Ishikawa (cell line): Measurements from ENCODE around the gene ASIC3.

Source experiments
- CEBPB ChIP-seq: IDR thresholded peaks from 2 replicates; pipeline ENCODE4 v1.6.1; 2012
- CREB1 ChIP-seq: IDR thresholded peaks from 2 replicates; pipeline ENCODE4 v1.6.1; 2012; ENCODE audit warnings: low read depth
- EGR1 ChIP-seq: IDR thresholded peaks from 2 replicates; pipeline ENCODE4 v1.6.1; 2012
- EP300 ChIP-seq: IDR thresholded peaks from 2 replicates; pipeline ENCODE4 v1.6.1; 2012; ENCODE audit warnings: borderline replicate concordance
- FOXM1 ChIP-seq: IDR thresholded peaks from 2 replicates; pipeline ENCODE4 v1.6.1; 2012; ENCODE audit warnings: low read depth, borderline replicate concordance
- NFIC ChIP-seq: IDR thresholded peaks from 2 replicates; pipeline ENCODE4 v1.6.1; 2012
- RAD21 ChIP-seq: IDR thresholded peaks from 2 replicates; pipeline ENCODE4 v1.6.1; 2012; ENCODE audit warnings: low read depth
- TAF1 ChIP-seq: IDR thresholded peaks from 2 replicates; pipeline ENCODE4 v1.6.1; 2012; ENCODE audit warnings: low read depth, mild to moderate bottlenecking
- TCF12 ChIP-seq: IDR thresholded peaks from 2 replicates; pipeline ENCODE4 v1.6.1; 2012; ENCODE audit warnings: low read depth
- TEAD4 ChIP-seq: IDR thresholded peaks from 2 replicates; pipeline ENCODE4 v1.6.1; 2012
- YY1 ChIP-seq: IDR thresholded peaks from 2 replicates; pipeline ENCODE4 v1.6.1; 2012; ENCODE audit warnings: low read depth
- ZBTB7A ChIP-seq: IDR thresholded peaks from 2 replicates; pipeline ENCODE4 v1.6.1; 2012; ENCODE audit warnings: low read depth
- TF ChIP-seq, protein P1 (sequence below): IDR thresholded peaks from 2 replicates; pipeline ENCODE4 v1.6.1; 2012; ENCODE audit warnings: low read depth, mild to moderate bottlenecking
- TF ChIP-seq, protein P2 (sequence below): IDR thresholded peaks from 2 replicates; pipeline ENCODE4 v1.6.1; 2012
- TF ChIP-seq, protein P3 (sequence below): IDR thresholded peaks from 2 replicates; pipeline ENCODE4 v1.6.1; 2012

Gene ASIC3

DNA sequence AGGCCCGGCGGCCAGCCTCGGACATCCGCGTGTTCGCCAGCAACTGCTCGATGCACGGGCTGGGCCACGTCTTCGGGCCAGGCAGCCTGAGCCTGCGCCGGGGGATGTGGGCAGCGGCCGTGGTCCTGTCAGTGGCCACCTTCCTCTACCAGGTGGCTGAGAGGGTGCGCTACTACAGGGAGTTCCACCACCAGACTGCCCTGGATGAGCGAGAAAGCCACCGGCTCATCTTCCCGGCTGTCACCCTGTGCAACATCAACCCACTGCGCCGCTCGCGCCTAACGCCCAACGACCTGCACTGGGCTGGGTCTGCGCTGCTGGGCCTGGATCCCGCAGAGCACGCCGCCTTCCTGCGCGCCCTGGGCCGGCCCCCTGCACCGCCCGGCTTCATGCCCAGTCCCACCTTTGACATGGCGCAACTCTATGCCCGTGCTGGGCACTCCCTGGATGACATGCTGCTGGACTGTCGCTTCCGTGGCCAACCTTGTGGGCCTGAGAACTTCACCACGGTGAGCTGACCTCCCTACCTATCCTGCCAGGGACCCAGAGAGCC, 656 bp downstream of the ASIC3 start:
- TF ChIP-seq, protein P1, sequence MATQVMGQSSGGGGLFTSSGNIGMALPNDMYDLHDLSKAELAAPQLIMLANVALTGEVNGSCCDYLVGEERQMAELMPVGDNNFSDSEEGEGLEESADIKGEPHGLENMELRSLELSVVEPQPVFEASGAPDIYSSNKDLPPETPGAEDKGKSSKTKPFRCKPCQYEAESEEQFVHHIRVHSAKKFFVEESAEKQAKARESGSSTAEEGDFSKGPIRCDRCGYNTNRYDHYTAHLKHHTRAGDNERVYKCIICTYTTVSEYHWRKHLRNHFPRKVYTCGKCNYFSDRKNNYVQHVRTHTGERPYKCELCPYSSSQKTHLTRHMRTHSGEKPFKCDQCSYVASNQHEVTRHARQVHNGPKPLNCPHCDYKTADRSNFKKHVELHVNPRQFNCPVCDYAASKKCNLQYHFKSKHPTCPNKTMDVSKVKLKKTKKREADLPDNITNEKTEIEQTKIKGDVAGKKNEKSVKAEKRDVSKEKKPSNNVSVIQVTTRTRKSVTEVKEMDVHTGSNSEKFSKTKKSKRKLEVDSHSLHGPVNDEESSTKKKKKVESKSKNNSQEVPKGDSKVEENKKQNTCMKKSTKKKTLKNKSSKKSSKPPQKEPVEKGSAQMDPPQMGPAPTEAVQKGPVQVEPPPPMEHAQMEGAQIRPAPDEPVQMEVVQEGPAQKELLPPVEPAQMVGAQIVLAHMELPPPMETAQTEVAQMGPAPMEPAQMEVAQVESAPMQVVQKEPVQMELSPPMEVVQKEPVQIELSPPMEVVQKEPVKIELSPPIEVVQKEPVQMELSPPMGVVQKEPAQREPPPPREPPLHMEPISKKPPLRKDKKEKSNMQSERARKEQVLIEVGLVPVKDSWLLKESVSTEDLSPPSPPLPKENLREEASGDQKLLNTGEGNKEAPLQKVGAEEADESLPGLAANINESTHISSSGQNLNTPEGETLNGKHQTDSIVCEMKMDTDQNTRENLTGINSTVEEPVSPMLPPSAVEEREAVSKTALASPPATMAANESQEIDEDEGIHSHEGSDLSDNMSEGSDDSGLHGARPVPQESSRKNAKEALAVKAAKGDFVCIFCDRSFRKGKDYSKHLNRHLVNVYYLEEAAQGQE = no peak
- TF ChIP-seq TEAD4 (no peak), TAF1 (no peak), EP300 (no peak), TCF12 (no peak), EGR1 (no peak), RAD21 (no peak)
- TF ChIP-seq, protein P2, sequence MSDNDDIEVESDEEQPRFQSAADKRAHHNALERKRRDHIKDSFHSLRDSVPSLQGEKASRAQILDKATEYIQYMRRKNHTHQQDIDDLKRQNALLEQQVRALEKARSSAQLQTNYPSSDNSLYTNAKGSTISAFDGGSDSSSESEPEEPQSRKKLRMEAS = no peak

DNA sequence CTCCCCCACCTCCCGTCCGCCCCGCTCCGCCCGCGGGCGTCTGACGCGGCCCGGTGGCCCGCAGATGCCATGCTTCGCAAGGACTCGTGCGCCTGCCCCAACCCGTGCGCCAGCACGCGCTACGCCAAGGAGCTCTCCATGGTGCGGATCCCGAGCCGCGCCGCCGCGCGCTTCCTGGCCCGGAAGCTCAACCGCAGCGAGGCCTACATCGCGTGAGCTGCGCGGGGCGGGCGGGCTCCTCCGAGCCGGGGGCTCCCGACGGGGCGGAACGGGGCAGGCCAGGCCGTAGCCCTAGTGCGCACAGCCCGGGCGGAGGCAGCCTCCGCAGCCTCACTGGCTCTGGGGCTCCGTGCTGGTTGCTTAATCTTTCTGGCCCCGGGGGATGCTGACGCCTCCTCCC, 2.8 kb downstream of the ASIC3 start:
- TF ChIP-seq, protein P3, sequence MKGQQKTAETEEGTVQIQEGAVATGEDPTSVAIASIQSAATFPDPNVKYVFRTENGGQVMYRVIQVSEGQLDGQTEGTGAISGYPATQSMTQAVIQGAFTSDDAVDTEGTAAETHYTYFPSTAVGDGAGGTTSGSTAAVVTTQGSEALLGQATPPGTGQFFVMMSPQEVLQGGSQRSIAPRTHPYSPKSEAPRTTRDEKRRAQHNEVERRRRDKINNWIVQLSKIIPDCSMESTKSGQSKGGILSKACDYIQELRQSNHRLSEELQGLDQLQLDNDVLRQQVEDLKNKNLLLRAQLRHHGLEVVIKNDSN = 0 out of 2 replicates have a peak, but pooled peaks have one; percentile 12
- TF ChIP-seq, protein P1 = peak; percentile 95
- TF ChIP-seq TCF12 (peak; percentile 33; the same call in 1 of the 2 replicates), NFIC (no peak; the same call in 1 of the 2 replicates)
- TF ChIP-seq, protein P2 = peak; percentile 98

DNA sequence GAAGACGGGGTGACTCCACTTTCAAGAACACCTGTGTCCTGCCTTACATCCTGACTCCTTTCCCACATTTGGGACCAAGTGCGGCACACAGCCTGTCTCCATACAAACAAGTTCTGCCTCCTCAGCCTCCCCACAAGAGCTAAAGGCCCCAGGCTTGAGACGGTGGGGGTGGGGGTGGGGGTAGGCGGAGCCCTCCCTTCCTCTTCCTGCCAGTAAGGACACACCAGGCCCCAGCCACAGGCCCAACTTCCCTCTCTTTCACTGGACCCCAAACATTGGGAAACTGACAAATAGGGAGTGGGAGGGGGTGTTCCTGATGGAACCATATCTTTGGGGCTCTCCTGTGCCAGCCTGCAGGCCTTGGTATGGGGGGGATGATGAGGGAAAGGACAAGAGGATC, 4.8 kb downstream of the ASIC3 start:
- no peak for TF ChIP-seq NFIC
- TF ChIP-seq TCF12 = no peak
- no peak for TF ChIP-seq EP300
- TF ChIP-seq EGR1 = no peak
- TF ChIP-seq, protein P2 = no peak
- no peak for TF ChIP-seq RAD21
- no peak for TF ChIP-seq YY1
- no peak for TF ChIP-seq CEBPB

DNA sequence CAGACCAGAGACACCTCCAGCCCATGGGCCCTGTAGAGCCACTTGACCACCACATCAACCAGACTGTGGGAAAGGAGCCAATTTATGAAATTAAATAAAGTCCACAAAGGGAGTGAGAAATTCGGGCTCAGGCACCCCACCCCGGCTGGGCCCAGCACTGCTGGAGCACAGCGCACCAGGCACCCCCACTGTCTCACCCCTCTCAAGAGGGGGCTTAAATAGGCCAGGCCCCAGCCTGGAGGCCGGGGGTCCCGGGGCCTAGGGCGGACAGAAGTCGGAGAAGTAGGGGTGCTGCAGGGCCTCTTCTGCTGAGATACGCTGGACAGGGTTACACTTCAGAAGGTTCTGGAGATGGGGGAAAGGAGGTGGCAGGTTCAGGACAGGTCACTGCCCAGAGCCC, 5.4 kb downstream of the ASIC3 start:
- TF ChIP-seq EGR1 = no peak
- TF ChIP-seq NFIC = no peak
- TF ChIP-seq, protein P2 = no peak

DNA sequence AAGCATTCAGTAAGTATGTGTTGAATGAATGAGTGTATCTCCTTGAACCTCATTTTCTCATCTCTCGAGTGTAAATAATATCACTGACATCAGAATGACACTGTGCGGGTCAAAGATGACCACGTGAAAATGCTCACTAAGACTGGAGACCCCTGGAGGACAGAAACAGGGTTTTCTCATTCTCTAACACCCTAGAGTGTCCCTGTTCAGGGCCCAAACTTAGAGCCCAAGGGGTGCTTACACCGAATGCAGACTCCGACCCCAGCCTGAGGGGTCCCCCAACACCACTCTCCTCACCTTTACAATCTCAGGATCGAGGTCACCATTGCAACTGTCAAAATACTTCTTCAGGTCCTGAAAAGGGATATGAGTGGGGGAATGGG, 7.9 kb downstream of the ASIC3 start:
- TF ChIP-seq TCF12 (no peak), FOXM1 (no peak), TAF1 (no peak), CREB1 (no peak), CEBPB (no peak)

DNA sequence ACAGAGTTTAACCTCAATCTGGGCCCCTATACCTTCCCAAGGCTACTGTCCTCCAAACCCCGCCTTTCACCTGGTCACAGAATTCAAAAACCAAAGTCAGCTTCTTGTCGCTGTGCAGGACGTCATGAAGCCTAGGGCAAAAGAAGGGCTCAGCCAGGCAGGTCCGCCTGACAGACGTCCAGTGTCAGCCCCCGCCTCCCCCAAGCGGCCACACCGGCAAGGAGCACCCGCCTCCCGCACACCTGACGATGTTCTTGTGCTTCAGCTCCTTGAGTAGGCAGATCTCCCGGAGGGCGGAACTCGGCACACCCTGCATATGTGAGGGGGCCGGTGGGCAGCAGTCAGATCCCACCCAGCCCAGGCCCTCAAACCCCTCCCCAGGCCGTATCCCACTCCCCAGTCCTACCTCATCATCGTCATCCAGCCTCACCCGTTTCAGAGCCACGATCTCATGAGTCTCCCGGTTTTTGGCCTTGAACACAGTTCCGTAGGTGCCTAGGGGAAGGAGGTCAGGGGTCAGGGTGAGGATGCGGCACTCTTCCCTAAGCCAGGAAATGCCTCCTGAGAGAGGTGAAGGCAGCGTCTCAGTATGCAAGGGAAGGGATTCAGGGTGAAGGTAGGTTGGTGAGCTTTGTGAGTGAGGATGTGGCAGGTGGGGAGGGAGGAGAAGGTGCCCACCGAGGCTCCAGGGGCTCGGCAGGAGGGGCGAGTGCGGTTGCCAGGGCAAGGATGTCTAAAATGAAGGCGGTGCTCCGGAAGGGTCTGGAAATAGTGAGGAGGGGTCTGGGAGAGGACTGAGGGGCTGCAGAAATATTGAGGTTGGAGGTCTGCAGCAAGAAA, 8.6 kb downstream of the ASIC3 start:
- TF ChIP-seq, protein P2 = no peak
- no peak for TF ChIP-seq NFIC
- no peak for TF ChIP-seq FOXM1
- TF ChIP-seq CREB1 = no peak
- no peak for TF ChIP-seq EP300
- no peak for TF ChIP-seq YY1
- TF ChIP-seq, protein P3 = no peak
- TF ChIP-seq RAD21 = no peak
- TF ChIP-seq EGR1 = no peak
- TF ChIP-seq, protein P1 = no peak
- TF ChIP-seq TCF12 = no peak
- TF ChIP-seq CEBPB = no peak
- TF ChIP-seq TEAD4 = no peak
- no peak for TF ChIP-seq TAF1
- TF ChIP-seq ZBTB7A = no peak
